SW480 (cell line): ENCODE data around the gene SVIL.
"Not testable (repeated sequence)": the region's sequence is repeated elsewhere in the genome, so short reads cannot be mapped to it uniquely, and the experiment has no call there.

Experiments
- DNase-seq: peaks from one replicate; pipeline ENCODE4 v3.0.0-alpha.2; 2016; ENCODE audit warnings: low spot score

Gene SVIL

GRCh38 chr10:29649561-29650551 is 15.1 kb upstream of the SVIL start:
- DNase-seq = no peak

DNA sequence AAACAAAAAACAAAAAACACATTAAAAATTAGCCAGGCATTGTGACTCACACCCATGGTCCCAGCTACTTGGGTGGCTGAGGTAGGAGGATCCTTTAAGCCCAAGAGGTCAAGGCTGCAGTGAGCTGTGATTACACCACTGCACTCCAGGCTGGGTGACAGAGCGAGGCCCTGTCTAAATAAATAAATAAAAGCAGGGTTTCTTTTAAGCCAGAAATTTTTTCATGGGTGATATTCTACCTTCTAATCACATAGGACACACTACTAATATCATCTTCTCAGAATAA is 14.2 kb upstream of the SVIL start:
- no peak for DNase-seq

- DNase-seq = no peak
Measured at GRCh38 chr10:29648114-29648982, 13.6 kb upstream of the SVIL start.

DNA sequence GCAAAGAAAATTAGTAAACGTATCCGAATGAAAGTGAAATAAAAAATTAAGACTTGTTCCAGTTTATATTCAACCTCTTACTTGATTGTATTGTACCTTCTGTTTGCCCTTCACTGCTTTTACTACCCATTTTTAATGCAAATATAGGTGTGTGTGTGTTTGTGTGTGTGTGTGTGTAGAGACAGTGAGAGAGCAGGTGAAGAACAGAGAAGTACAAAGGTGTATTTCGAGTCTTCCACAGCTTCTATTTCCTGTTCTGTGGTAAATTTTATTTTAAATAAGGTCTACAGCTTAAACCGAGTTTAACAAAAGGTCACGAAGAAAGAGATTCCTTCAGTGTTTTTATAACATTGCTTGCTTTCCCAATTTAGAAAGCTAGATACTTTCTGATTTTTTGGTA is 12.7 kb upstream of the SVIL start:
- no peak for DNase-seq

GRCh38 chr10:29646960-29647461 is 12.2 kb upstream of the SVIL start:
- no peak for DNase-seq

GRCh38 chr10:29646238-29646902 is 11.6 kb upstream of the SVIL start:
- peak; percentile 8 for DNase-seq

DNA sequence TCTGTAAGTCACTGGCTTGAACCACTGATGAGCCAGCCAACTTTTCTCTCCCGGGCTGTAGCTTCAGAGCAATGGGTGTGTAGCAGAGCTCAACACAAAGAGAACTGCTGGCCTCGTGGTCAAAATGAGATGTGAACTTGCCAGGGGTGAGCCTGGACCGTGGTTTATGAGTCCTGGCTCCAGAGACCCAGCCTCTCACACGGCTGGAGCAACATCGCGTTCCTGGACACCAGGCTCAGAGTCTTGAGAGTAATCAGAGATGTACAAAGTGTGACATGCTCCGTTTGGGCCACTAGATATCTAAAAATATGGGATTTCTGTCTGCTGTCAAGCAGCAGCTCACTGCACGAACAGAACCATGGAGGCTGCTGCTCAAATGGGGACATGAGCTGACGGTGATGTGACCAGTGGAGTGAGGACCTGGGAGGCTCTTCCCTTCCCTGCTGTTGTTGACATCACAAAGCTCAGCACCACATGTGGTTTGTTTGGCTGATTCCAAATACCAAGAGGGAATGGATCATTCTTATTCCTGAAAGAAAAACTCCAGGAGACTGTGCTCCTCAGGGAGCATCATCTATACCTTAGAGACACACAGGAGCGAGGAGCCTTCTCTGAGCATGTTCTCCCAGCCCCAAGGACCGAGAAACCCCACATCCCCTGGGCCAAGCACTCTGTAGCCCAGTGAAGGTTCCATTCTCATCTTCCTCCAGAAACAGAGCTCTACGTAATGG is 9.2 kb upstream of the SVIL start:
- no peak for DNase-seq

DNA sequence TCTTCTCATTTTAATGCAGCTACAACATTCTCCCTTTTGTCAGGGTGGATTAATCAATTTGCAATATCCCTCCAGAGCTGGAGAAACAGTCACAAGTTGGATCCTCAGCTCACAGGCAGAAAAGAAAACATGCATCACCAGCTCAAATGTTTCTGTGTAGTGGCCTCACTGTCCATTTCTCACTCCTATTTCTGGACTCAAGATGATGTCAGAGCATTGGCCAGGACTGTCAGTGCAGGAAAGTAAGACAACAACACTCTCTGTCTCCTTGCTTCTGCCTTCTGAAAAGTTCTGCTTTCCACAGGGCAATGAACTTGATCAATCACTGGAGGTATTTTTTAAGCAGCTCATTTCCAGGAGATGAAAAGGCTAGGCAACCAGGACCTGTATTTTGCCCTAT is 8.2 kb upstream of the SVIL start:
- DNase-seq = no peak

GRCh38 chr10:29637537-29637936 is 2.8 kb upstream of the SVIL start:
- no peak for DNase-seq

DNA sequence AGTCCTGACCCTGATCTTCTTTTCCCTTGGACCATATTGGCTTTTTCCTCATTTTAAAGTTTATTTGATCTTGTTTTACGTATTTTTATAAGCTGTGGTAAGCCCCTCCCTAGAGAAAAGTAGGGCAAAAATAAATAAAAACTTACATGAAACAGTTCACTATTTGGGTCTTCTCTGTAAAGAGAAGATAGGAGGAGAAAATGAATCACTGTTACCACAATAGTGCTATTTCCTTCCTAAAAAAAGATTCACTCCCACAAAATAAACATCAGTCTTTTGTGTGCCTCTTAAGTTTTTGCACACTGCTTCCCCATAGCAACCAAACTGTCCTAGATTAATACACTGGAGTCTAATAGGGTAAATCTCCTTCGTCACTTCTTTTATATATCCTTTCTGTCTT is 1.4 kb upstream of the SVIL start:
- DNase-seq = peak; percentile 21

GRCh38 chr10:29635711-29636144 is 957 bp upstream of the SVIL start:
- DNase-seq = peak; percentile 73

DNA sequence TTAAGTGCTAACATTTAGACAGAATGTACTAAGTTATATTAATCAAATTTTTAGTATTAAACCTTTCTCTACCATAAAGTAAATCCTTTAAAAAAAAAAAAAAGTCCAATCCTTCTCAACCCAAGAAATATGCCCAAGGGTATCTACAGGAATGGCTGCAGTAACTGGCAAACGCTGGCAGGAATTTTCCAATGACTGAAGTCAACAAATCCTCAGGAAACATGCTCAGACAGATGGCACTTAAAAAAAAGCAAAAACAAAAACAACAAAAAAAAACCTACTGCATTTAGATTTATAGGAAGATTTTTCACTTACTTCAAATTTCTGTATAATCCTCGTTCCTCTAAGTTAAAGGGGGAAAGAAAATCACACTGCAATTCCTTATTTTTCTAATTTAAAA is 666 bp downstream of the SVIL start:
- no peak for DNase-seq

GRCh38 chr10:29631049-29631339 is 3.8 kb downstream of the SVIL start:
- DNase-seq = no peak

DNA sequence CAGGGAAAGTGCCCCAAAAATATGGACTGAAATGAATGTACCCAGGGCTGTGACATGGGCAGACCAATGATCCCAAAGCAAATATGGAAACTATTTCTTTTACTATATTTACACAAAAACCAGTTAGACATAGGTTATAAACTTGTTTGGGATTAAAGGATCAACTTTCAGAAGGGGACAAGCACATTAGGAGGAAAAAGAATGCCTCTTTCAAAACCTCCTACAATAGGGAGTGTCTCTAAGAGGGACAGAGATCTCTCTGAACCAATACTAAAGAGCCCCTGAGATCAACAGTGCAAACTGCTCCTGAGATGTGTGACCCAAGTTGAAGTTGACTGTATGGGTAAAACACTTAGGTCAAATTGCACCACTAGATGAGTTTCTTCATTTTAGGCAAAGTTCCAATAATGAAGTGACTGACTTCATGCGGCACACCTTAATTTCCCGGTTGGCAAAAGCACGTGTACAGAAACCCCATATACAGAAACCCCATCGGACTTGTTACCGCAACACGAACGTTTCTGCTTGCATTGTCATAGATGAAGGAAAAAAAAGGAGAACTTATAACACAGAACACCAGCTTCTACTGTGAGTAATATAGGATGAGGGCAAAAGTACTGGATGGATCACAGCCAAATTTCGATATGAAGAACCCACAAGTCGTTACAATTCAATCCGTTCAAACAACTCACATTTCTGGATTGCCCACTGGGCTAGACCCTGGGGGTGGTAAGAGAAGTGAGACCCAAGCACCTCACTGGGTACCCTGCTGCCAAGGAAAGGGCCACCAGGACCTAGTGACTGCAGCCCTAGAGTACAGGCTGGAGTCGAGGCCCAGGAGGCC is 4.3 kb downstream of the SVIL start:
- DNase-seq = no peak

- DNase-seq = no peak
Measured at GRCh38 chr10:29628912-29629526, 5.8 kb downstream of the SVIL start.

DNA sequence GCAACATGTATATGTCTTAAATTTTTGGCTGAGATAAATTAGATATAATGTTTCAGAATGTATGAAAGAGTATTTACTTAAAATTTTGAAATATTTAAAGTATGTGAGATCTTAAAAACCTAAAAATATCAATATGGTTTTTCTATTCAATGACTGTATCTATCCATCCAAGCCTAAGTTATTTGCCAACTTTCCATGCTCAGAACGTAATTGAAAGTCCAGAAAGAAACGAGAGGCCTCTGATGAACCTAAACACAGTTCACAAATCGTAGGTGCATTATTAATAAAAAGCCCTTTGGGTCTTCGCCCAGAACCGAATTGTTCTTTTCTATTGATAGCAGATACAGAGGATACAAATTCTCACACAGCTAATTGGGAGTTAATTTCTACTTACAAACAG is 6.5 kb downstream of the SVIL start:
- DNase-seq = no peak

DNA sequence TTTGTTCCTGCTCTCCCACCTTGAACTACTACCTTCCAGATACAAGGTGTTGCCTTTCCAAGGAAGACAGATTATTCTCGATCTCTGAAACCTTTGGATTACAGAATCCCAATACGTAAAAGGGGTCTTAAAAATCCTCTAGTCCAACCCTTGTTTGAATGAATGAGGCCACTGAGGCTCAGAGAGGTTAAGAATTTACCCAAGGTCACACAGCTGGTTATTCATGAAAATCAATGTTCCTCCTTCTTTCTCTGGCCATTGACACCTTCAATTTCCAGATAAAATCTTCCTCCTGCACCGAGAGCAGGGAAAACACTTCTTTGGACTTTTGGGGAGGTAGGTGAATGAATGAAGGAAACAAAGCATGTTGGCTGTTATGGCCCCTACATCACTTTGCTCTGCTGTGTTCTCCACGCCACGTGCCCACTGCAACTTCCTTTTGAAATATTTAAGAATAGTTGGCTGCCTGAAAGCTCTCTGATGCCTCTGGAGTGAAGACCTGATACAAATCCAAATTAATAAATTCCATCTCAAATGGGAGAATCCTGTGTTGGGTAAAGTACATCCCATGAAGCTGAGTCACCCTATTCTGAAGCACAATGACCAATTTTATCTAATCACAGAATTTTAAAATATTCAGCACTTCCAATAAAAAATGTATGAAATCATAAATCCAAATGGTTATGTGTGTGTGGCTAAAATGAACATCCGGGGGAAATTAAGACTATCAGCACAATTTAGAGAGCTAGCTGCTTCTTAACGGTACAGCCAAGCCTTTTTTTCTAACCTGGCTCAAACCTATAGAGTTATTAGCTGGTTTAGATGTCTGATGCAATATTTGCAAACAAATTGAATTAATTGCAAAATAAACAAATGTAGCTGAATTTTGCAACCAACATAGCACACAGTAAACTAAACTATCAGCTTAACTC is 7.3 kb downstream of the SVIL start:
- DNase-seq = no peak

- not testable (repeated sequence) for DNase-seq
Measured at GRCh38 chr10:29624357-29624756, 10.4 kb downstream of the SVIL start.

DNA sequence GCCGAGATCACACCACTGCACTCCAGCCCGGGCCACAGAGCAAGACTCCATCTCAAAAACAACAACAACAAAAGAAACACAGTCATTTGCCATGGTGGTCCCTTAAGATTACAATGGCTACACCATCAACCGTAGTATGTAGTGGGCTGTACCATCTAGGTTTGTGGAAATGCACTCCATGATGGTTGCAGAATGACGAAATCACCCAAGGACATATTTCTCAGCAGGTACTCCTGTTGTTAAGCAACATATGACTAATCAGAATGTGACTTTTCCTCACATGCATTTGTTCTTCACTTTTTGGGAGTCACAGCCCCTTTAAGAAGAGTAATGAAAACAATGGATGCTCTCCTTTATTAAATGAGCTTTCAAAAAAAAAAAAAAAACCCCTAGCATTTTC is 11.0 kb downstream of the SVIL start:
- no peak for DNase-seq
